Parathyroid adenoma (tissue), 2 donors: ENCODE measurements around the gene KLHDC8B.
A peak's percentile ranks its signal among the peaks of the same experiment; 100 is the strongest.

Source experiments
- H2AFZ ChIP-seq: fragments of 300-600 bp; sonication (generic); one replicate; pipeline ENCODE4 v1.7.0; 2017; ENCODE audit warnings: antibody characterized with exemption, mild to moderate bottlenecking
- H3K27ac ChIP-seq: fragments of 300-600 bp; sonication (generic); one replicate; pipeline ENCODE4 v1.7.0; 2017
- H3K27me3 ChIP-seq: fragments of 300-600 bp; sonication (generic); one replicate; pipeline ENCODE4 v1.7.0; 2017; ENCODE audit warnings: low read length; ENCODE audit not compliant: control insufficient read depth, insufficient read depth
- H3K36me3 ChIP-seq: fragments of 300-600 bp; sonication (generic); one replicate; pipeline ENCODE4 v1.7.0; 2017; ENCODE audit warnings: low read length; ENCODE audit not compliant: control insufficient read depth, insufficient read depth
- H3K4me1 ChIP-seq: fragments of 300-600 bp; sonication (generic); one replicate; pipeline ENCODE4 v1.7.0; 2017; ENCODE audit warnings: control low read depth
- H3K4me2 ChIP-seq: fragments of 300-600 bp; sonication (generic); one replicate; pipeline ENCODE4 v1.7.0; 2017; ENCODE audit warnings: low read length
- H3K4me3 ChIP-seq: fragments of 300-600 bp; sonication (generic); one replicate; pipeline ENCODE4 v1.7.0; 2017; ENCODE audit warnings: low read depth, low read length
- H3K79me2 ChIP-seq: fragments of 300-600 bp; sonication (generic); one replicate; pipeline ENCODE4 v1.7.0; 2017; ENCODE audit warnings: control low read depth
- H3K9ac ChIP-seq: fragments of 300-600 bp; sonication (generic); one replicate; pipeline ENCODE4 v1.7.0; 2017; ENCODE audit warnings: mild to moderate bottlenecking
- H3K9me3 ChIP-seq: fragments of 300-600 bp; sonication (generic); one replicate; pipeline ENCODE4 v1.7.0; 2017; ENCODE audit warnings: low read length; ENCODE audit not compliant: control insufficient read depth
- TF ChIP-seq, protein P1 (sequence below): fragments of 300-600 bp; sonication (generic); IDR thresholded peaks from one replicate; pipeline ENCODE4 v1.7.0; 2017; ENCODE audit warnings: antibody characterized with exemption, mild to moderate bottlenecking
- donor health status: primary hyperparathyroidism.

KLHDC8B gene

GRCh38 chr3:49171119-49171774 lies at the start of gene KLHDC8B:
KLHDC8B (plus strand) TSS chr3:49171598; CDS start chr3:49172770, 1,172 bp downstream.
- Histone ChIP-seq H3K9me3 (no peaks in the 10 kb centered on the region), H3K4me1 (peaks cover 21% of the 10 kb centered on the region), H3K27me3 (no peaks in the 10 kb centered on the region), H2AFZ (peak within 1 kb of the TSS; percentile 90), H3K4me3 (peak within 1 kb of the TSS; percentile 76), H3K4me2 (peak within 1 kb of the TSS; percentile 97), H3K9ac (peak within 1 kb of the TSS; percentile 56), H3K36me3 (no peaks in the 10 kb centered on the region), H3K79me2 (peaks cover 4% of the 10 kb centered on the region), H3K27ac (peak within 1 kb of the TSS; percentile 68)
- TF ChIP-seq, protein P1, sequence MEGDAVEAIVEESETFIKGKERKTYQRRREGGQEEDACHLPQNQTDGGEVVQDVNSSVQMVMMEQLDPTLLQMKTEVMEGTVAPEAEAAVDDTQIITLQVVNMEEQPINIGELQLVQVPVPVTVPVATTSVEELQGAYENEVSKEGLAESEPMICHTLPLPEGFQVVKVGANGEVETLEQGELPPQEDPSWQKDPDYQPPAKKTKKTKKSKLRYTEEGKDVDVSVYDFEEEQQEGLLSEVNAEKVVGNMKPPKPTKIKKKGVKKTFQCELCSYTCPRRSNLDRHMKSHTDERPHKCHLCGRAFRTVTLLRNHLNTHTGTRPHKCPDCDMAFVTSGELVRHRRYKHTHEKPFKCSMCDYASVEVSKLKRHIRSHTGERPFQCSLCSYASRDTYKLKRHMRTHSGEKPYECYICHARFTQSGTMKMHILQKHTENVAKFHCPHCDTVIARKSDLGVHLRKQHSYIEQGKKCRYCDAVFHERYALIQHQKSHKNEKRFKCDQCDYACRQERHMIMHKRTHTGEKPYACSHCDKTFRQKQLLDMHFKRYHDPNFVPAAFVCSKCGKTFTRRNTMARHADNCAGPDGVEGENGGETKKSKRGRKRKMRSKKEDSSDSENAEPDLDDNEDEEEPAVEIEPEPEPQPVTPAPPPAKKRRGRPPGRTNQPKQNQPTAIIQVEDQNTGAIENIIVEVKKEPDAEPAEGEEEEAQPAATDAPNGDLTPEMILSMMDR: peak; percentile 96

DNA sequence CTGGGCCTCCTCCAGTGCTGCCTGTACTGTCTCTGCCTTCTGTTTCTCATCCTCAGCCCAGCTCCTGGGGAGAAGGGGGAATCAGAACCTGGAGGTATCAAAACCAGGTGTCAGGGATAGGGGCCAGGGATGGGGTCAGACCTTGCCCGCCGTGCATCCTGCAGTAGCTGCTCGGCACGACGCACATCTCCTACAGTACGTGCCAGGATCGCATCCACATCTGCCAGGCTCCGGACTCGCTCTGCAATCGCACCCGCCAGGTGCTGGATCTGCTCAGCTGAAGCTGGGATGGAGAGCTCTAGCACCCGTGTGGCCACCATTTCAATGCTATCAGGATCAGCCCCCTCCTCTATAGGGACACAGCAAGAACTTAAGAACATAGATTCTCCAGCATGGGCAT lies 49.4 kb upstream of the KLHDC8B start:
- no peaks in the 10 kb centered on the region for H3K9me3 ChIP-seq
- H3K4me1 ChIP-seq: peaks cover 15% of the 10 kb centered on the region
- H3K79me2 ChIP-seq: peaks cover 26% of the 10 kb centered on the region
- no peaks in the 10 kb centered on the region for H3K27me3 ChIP-seq
- TF ChIP-seq, protein P1: no peak
- no peak overlapping the region for H2AFZ ChIP-seq
- no peak overlapping the region for H3K4me3 ChIP-seq
- no peak overlapping the region for H3K9ac ChIP-seq
- H3K36me3 ChIP-seq: no peaks in the 10 kb centered on the region
- no peak overlapping the region for H3K27ac ChIP-seq
- no peak overlapping the region for H3K4me2 ChIP-seq

GRCh38 chr3:49122451-49122850 lies 48.9 kb upstream of the KLHDC8B start:
- Histone ChIP-seq H3K9ac (no peak overlapping the region), H3K36me3 (no peaks in the 10 kb centered on the region)

GRCh38 chr3:49122886-49123545 lies 48.4 kb upstream of the KLHDC8B start:
- H3K79me2 ChIP-seq: peaks cover 16% of the 10 kb centered on the region
- no peak overlapping the region for H3K4me2 ChIP-seq
- H3K36me3 ChIP-seq: no peaks in the 10 kb centered on the region
- no peaks in the 10 kb centered on the region for H3K9me3 ChIP-seq
- no peak overlapping the region for H3K4me3 ChIP-seq
- H3K9ac ChIP-seq: no peak overlapping the region
- H3K4me1 ChIP-seq: peaks cover 15% of the 10 kb centered on the region
- TF ChIP-seq, protein P1: no peak
- H3K27ac ChIP-seq: no peak overlapping the region
- no peak overlapping the region for H2AFZ ChIP-seq
- H3K27me3 ChIP-seq: no peaks in the 10 kb centered on the region

More at GRCh38 chr3:49122451-49122850, 48.9 kb upstream of the KLHDC8B start:
- Histone ChIP-seq H2AFZ (no peak overlapping the region), H3K27ac (no peak overlapping the region), H3K79me2 (peaks cover 21% of the 10 kb centered on the region), H3K27me3 (no peaks in the 10 kb centered on the region), H3K4me1 (peaks cover 15% of the 10 kb centered on the region), H3K4me2 (no peak overlapping the region), H3K4me3 (no peak overlapping the region), H3K9me3 (no peaks in the 10 kb centered on the region)
- TF ChIP-seq, protein P1: no peak
